ENCODE results near the gene ZNF79.
A peak's percentile ranks its signal among the peaks of the same experiment; 100 is the strongest.

ZNF79 gene

DNA sequence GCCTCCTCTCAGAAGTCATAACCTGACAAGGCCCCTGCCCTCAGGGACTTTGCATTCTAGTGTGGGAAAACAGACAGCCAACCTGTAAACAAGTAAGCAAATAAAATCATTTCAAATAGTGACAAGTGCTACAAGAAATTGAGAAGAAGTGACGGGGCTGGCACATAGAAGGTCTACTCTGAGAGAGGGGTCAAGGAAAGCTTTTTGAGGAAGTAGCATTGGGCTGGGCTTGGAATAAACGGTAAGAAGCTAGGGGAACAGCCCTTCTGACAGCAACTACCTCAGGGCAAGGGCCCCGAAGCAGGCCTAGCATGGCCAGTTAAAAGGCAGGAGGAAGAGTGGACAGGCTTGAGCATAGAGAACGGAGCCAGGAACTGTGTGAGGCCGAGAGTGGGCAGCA is 32.0 kb upstream of the ZNF79 start:
- no peak for DNase-seq (ENCODE audit: extremely low read depth, low read depth)
- TF ChIP-seq, protein P1, sequence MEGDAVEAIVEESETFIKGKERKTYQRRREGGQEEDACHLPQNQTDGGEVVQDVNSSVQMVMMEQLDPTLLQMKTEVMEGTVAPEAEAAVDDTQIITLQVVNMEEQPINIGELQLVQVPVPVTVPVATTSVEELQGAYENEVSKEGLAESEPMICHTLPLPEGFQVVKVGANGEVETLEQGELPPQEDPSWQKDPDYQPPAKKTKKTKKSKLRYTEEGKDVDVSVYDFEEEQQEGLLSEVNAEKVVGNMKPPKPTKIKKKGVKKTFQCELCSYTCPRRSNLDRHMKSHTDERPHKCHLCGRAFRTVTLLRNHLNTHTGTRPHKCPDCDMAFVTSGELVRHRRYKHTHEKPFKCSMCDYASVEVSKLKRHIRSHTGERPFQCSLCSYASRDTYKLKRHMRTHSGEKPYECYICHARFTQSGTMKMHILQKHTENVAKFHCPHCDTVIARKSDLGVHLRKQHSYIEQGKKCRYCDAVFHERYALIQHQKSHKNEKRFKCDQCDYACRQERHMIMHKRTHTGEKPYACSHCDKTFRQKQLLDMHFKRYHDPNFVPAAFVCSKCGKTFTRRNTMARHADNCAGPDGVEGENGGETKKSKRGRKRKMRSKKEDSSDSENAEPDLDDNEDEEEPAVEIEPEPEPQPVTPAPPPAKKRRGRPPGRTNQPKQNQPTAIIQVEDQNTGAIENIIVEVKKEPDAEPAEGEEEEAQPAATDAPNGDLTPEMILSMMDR (IDR thresholded peaks at IDR 0.05; ENCODE audit: low read depth, low read length, missing control alignments), result no peak
- H3K4me3 ChIP-seq (replicated peaks; ENCODE audit: low read depth, low read length), result no peak overlapping the region

DNA sequence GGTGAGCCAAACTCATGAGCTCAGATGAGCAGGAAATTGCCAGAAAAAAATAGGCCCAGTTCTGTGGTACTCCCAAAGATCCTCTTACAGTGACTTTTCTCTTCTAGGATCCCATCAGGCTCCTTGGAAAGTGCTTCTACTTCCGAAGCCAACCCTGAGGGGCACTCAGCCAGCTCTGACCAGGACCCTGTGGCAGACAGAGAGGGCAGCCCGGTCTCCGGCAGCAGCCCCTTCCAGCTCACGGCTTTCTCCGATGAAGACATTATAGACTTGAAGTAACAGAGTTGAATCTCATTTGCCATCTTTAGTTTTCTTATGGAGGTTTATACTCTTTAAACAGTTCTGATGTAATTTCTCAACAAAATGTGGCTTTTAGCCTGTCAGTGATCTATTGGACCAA is 31.2 kb upstream of the ZNF79 start:
- TF ChIP-seq, protein P1 (IDR thresholded peaks at IDR 0.05; ENCODE audit: low read depth, low read length, missing control alignments), result no peak
- no peak overlapping the region for H3K4me3 ChIP-seq (replicated peaks; ENCODE audit: low read depth, low read length)
- no peak for DNase-seq (ENCODE audit: extremely low read depth, low read depth)

DNA sequence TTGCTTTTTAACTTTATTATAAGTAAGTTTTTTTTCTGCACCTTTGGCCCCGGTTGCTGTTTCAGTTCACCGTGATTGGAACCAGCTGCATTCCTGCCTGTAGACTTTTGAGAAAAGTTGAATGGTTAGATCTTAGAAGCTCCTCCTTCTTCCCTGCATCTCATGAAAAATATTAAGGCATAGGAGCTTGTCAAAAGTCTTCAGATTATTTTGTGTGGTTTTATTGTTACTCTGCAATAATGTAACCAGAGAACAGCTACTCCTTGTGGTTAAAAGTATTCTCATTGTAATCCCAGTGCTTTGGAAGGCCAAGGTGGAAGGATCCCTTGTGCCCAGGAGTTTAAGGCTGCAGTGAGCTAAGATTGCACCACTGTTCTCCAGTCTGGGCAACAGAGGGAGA is 30.5 kb upstream of the ZNF79 start:
- TF ChIP-seq, protein P1 (IDR thresholded peaks at IDR 0.05; ENCODE audit: low read depth, low read length, missing control alignments), result peak; percentile 10
- DNase-seq (ENCODE audit: extremely low read depth, low read depth), result no peak
- H3K4me3 ChIP-seq (replicated peaks; ENCODE audit: low read depth, low read length), result no peak overlapping the region

DNA sequence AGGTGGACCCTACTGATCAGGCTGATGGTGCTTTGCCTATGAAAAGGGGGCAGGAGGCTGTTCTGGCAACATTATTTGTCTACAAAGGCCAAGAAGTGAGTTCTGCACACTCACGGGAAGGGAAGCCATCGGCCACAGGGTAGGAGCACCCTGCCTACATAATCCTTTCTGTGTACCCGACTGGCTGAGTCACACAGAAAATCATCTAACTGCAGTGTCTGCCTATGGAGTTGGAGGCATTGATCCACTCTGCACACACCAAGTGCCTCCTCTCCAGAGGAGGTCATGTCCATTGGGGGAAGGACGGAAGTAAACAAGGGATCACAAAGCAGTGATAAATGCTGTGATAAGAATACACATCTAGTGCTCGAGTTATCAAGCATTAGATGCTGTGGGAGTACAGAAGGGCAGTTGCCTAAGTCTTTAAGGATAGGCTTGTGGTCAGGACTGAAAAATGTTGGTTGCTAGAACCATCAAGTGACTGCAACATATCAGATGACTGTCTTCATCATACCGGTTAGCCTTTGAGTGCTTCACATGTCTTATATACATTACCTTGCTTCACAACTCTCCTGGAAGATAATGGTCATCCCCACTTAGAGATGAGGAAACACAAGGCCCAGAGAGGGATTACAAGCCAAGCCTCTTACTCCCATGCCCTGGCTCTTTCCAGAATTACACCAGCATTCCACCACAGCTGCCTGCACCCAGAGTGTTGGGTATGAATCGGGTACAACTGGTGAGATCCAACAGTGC is 28.5 kb upstream of the ZNF79 start:
- DNase-seq (ENCODE audit: extremely low read depth, low read depth), result no peak

DNA sequence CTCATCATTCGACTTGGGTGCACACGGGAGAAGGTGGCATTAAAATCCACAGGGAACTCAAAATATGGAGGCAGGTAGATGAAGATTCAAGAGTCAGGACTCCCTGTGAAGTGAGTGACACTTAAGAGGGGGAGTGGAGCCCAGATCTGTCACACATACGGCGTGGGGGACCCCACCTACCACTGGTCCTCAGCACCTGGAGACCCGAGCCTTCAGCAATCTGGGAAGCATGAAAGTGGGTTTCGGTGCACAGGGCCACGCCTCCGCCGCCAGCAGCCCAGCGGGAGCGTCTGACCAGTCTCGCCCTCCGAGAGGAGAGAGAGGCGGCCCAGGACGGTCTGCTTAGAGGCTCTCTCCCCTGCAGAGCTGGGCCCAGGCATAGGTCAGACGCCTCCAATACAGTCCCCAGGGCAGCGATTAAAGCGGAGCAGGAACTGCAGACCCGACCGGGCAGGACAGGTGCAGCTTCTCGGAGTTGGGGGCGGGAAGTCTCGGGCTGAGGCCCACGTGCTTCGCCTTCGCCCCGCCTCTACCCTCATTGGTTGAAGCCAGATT is 27.9 kb upstream of the ZNF79 start:
- TF ChIP-seq, protein P1 (IDR thresholded peaks at IDR 0.05; ENCODE audit: low read depth, low read length, missing control alignments), result no peak
- no peak for DNase-seq (ENCODE audit: extremely low read depth, low read depth)
- H3K4me3 ChIP-seq (replicated peaks; ENCODE audit: low read depth, low read length), result peak overlapping the region; percentile 55

More for the DNA sequence above, 28.5 kb upstream of the ZNF79 start:
- TF ChIP-seq, protein P1 (IDR thresholded peaks at IDR 0.05; ENCODE audit: low read depth, low read length, missing control alignments), result no peak
- H3K4me3 ChIP-seq (replicated peaks; ENCODE audit: low read depth, low read length), result no peak overlapping the region

DNA sequence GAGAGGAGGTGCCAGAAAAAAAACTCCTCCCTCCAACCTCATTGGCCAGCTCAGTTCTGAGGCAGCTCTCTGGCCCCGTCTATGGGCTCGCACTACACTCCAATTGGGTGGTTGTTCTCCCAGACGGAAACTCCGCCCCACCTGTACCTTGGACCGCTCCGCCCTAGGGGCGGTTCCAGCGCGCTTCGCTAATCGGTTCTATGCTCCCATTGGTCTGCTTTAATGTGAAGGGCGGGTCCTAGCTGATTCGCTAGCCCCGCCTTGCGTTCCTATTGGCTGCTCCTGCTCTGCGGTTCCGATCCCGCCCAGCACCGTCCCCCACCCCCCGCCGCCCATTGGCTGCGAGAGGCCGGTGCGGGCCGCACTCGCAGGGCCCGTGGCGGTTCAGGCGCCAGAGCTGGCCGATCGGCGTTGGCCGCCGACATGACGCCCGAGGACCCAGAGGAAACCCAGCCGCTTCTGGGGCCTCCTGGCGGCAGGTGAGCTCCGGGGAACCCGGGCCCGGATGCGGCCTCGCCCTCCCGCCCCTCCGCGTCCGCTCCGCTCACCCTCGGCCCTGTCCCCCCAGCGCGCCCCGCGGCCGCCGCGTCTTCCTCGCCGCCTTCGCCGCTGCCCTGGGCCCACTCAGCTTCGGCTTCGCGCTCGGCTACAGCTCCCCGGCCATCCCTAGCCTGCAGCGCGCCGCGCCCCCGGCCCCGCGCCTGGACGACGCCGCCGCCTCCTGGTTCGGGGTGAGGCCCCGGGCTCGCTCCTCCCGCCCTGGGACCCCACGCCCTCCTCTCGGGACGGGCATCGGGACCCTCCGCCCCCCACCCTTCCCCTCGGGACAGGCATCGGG is 27.2 kb upstream of the ZNF79 start, which contains the start of gene SLC2A8:
Gene SLC2A8, plus strand, starts transcription at position 362 of the 838 bp plus-strand sequence. Its CDS starts 62 bp downstream, at position 424.
- TF ChIP-seq, protein P1 (IDR thresholded peaks at IDR 0.05; ENCODE audit: low read depth, low read length, missing control alignments), result no peak
- peak within 1 kb of the TSS; percentile 55 for H3K4me3 ChIP-seq (replicated peaks; ENCODE audit: low read depth, low read length)
- peak; percentile 95 for DNase-seq (ENCODE audit: extremely low read depth, low read depth)
